Calu3 (cell line): ENCODE results near the gene FAM114A1. TPM values are rescaled to one million over a fixed set of nuclear protein-coding genes. Genes with fewer than 3 reads are reported as not detected.

Experiments
- BruUV-seq: library from RNA; stranded (reverse); fragments of 400-500 nt; replicated peaks from 2 replicates; lab custom pipeline; 2021; lab: Mats Ljungman, UMichigan
- CTCF ChIA-PET: fragments of 300-600 bp; sonication (Branson Sonifier 250); formaldehyde crosslinking; loops from one replicate; lab custom pipeline; 2022; ENCODE audit warnings: antibody characterized with exemption; lab: Charles Lee
- DNase-seq: peaks from one replicate; pipeline ENCODE4 v3.0.0; 2022
- H3K27ac Mint-ChIP-seq: one replicate; pipeline ENCODE4 v1.8.0; 2022; ENCODE audit warnings: mixed read lengths; ENCODE audit not compliant: unreplicated experiment
- H3K27me3 Mint-ChIP-seq: one replicate; pipeline ENCODE4 v1.8.0; 2022; ENCODE audit warnings: mixed read lengths; ENCODE audit not compliant: unreplicated experiment
- H3K36me3 Mint-ChIP-seq: one replicate; pipeline ENCODE4 v1.8.0; 2022; ENCODE audit warnings: mild to moderate bottlenecking, moderate library complexity, mixed read lengths; ENCODE audit not compliant: insufficient read depth, unreplicated experiment
- H3K4me1 Mint-ChIP-seq: one replicate; pipeline ENCODE4 v1.8.0; 2022; ENCODE audit warnings: mild to moderate bottlenecking, low read depth, mixed read lengths; ENCODE audit not compliant: unreplicated experiment
- H3K4me3 Mint-ChIP-seq: one replicate; pipeline ENCODE4 v1.8.0; 2022; ENCODE audit warnings: mild to moderate bottlenecking, low read depth, moderate library complexity, mixed read lengths; ENCODE audit not compliant: unreplicated experiment
- H3K9me3 Mint-ChIP-seq: one replicate; pipeline ENCODE4 v1.8.0; 2022; ENCODE audit warnings: low read depth, mixed read lengths; ENCODE audit not compliant: unreplicated experiment
- intact Hi-C: fragments of 100-400 bp; cut with micrococcal nuclease; formaldehyde crosslinking; loops from one replicate; pipeline ENCODE4 v1.10.0; 2022; ENCODE audit not compliant: unreplicated experiment
- total RNA-seq: library from RNA; stranded (reverse); gene quantifications from 2 replicates; pipeline ENCODE4 v1.2.3, GENCODE V29; 2022
- TF ChIP-seq, protein P1 (sequence below): fragments of 200-600 bp; IDR thresholded peaks from one replicate; pipeline ENCODE4 v1.8.0; 2022; ENCODE audit warnings: antibody characterized with exemption; ENCODE audit not compliant: unreplicated experiment

Gene FAM114A1
- total RNA-seq, 1 experiment from 2014 or later = 22.1 TPM

DNA sequence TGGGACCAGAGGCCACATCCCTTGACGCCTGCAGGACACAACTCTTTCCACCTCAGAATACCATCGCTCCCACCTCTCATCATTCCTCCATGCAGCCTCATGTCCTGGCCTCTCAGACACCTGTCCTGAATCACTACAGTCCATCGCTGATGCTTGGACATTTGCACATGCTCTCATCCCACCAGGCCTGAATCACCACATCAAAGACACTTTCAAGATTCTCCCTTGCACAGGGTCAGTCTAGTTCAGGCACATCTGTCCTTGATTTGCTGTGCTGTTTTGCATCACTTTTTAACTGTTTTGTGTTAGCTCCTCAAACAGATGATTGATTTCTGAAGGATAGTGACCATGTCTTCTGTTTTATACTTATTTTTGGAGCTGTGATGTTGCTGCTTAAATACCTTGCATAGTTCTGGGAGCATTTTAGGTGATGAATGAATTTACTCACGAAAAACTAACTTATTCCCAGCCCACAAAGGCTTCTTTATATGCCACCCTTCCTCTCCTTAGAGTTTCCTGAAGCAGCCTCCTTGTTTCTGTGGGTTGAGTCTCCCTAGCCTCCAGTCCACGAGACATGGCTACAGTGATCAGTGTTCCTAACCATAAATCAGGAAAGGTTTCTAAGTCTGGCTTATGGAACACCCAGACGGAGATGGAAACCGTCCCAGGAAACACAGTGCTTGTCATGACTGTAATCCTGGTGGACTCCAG lies 2.6 kb downstream of the FAM114A1 start:
- no peak for DNase-seq
- H3K4me1 Mint-ChIP-seq = peaks cover 23% of the 10 kb centered on the region
- no peak overlapping the region for H3K27ac Mint-ChIP-seq
- H3K9me3 Mint-ChIP-seq = no peaks in the 10 kb centered on the region
- BruUV-seq = no TSS peak
- TF ChIP-seq, protein P1, sequence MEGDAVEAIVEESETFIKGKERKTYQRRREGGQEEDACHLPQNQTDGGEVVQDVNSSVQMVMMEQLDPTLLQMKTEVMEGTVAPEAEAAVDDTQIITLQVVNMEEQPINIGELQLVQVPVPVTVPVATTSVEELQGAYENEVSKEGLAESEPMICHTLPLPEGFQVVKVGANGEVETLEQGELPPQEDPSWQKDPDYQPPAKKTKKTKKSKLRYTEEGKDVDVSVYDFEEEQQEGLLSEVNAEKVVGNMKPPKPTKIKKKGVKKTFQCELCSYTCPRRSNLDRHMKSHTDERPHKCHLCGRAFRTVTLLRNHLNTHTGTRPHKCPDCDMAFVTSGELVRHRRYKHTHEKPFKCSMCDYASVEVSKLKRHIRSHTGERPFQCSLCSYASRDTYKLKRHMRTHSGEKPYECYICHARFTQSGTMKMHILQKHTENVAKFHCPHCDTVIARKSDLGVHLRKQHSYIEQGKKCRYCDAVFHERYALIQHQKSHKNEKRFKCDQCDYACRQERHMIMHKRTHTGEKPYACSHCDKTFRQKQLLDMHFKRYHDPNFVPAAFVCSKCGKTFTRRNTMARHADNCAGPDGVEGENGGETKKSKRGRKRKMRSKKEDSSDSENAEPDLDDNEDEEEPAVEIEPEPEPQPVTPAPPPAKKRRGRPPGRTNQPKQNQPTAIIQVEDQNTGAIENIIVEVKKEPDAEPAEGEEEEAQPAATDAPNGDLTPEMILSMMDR = no peak
- H3K36me3 Mint-ChIP-seq = peaks cover 18% of the 10 kb centered on the region
- CTCF ChIA-PET = no interaction called here
- H3K27me3 Mint-ChIP-seq = no peaks in the 10 kb centered on the region
- intact Hi-C loops = no loop called here
- H3K4me3 Mint-ChIP-seq = no peak overlapping the region

DNA sequence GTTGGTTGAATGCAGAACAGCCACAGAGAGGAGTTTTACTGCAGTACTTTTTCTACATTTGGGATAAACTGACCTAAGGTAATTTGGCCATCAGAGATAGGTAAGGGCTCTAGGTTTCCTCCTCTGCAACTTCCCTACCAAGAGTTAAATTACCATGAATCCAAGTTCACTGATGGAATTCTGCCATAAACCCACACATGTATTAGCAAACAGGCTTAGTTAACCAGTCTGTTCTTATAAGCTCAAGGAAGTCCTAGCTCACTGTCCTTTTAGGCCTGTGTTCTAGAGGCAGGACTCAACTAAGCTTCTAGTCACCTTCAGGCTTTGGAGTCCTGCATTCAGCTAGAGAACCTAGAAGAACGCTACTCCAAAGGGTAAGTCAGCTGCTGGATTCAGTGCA lies 4.0 kb downstream of the FAM114A1 start:
- DNase-seq = no peak
- H3K9me3 Mint-ChIP-seq = no peaks in the 10 kb centered on the region
- peaks cover 23% of the 10 kb centered on the region for H3K4me1 Mint-ChIP-seq
- peaks cover 18% of the 10 kb centered on the region for H3K36me3 Mint-ChIP-seq
- no peaks in the 10 kb centered on the region for H3K27me3 Mint-ChIP-seq
- H3K27ac Mint-ChIP-seq = no peak overlapping the region
- intact Hi-C loops = no loop called here
- TF ChIP-seq, protein P1 = no peak
- CTCF ChIA-PET = no interaction called here
- BruUV-seq = no TSS peak
- H3K4me3 Mint-ChIP-seq = no peak overlapping the region

- CTCF ChIA-PET = no interaction called here
- BruUV-seq = no TSS peak
- Mint-ChIP-seq H3K4me1 (peaks cover 23% of the 10 kb centered on the region), H3K36me3 (peaks cover 14% of the 10 kb centered on the region), H3K4me3 (no peak overlapping the region), H3K27me3 (no peaks in the 10 kb centered on the region), H3K9me3 (no peaks in the 10 kb centered on the region), H3K27ac (no peak overlapping the region)
- intact Hi-C loops = no loop called here
- TF ChIP-seq, protein P1 = no peak
- no peak for DNase-seq
Measured at GRCh38 chr4:38872620-38873019, 5.0 kb downstream of the FAM114A1 start.

DNA sequence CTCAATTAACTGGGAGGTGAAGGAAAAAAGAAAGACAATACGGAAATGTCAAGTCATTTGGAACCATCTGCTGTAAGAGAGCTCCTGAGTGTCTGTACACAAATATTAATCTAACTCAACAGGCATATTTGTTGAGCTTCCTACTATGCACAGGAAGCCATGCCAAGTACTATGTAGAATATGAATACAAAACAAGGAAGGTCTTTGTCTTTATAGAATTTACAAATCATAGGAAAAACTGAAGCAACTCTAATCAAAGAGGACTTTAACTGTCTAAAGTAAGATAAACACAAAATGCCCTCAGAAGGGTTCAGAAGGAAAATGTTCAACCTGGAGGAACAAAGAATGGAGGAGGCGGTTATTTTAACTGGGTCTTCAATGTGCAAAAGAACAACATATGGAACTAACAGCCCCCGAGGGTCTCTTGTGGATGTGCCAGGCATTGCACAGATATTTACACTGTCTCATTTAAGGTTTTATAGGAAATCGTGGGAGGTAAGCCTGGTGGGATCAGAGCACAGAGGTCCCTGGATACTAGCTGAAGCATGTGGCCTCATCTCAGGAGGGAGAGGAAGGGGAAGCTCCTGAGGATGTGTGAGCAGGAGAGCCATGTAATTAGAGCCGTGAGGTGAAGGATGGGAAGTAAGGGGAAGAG lies 5.8 kb downstream of the FAM114A1 start:
- H3K36me3 Mint-ChIP-seq = peaks cover 9% of the 10 kb centered on the region
- H3K4me3 Mint-ChIP-seq = no peak overlapping the region
- no peaks in the 10 kb centered on the region for H3K9me3 Mint-ChIP-seq
- CTCF ChIA-PET = interaction anchor here (1.1 kb wide), 1 partner anchor 20 kb away, joined by 4 read pairs; no protein-coding TSS in a partner anchor
- peaks cover 22% of the 10 kb centered on the region for H3K4me1 Mint-ChIP-seq
- H3K27me3 Mint-ChIP-seq = no peaks in the 10 kb centered on the region
- no peak overlapping the region for H3K27ac Mint-ChIP-seq
- BruUV-seq = no TSS peak
- intact Hi-C loops = no loop called here
- no peak for DNase-seq
- TF ChIP-seq, protein P1 = no peak
